Right ventricle myocardium superior (tissue), 1 donor: ENCODE data around the gene BBS2. TPM values are rescaled to one million over a fixed set of nuclear protein-coding genes. Genes with fewer than 3 reads are reported as not detected.

ENCODE experiments used
- ATAC-seq: fragments of 200-7000 bp; cut with Tn5 transposase; one replicate; pipeline ENCODE4 v1.9.1; 2020; ENCODE audit warnings: mild to moderate bottlenecking; ENCODE audit not compliant: poor library complexity
- DNase-seq: peaks from one replicate; pipeline ENCODE4 v3.0.0-alpha.2; 2020
- intact Hi-C: fragments of 100-400 bp; cut with DNase I; formaldehyde crosslinking; loops from one replicate; pipeline ENCODE4 v1.11.2; 2022
- total RNA-seq: library from RNA; stranded (reverse); fragmentation: NEBNext Ultra II Directional; extraction: Animal tissue kit (Norgen Biotek cat#: 25700); gene quantifications from one replicate; pipeline ENCODE4 v1.2.1, GENCODE V29; 2021
- donor health status: DM: no; HTN: yes; CAD: no; lungs with severe emphysema.

The BBS2 gene
- total RNA-seq, 1 donor from 2014 or later, result 39.0 TPM

DNA sequence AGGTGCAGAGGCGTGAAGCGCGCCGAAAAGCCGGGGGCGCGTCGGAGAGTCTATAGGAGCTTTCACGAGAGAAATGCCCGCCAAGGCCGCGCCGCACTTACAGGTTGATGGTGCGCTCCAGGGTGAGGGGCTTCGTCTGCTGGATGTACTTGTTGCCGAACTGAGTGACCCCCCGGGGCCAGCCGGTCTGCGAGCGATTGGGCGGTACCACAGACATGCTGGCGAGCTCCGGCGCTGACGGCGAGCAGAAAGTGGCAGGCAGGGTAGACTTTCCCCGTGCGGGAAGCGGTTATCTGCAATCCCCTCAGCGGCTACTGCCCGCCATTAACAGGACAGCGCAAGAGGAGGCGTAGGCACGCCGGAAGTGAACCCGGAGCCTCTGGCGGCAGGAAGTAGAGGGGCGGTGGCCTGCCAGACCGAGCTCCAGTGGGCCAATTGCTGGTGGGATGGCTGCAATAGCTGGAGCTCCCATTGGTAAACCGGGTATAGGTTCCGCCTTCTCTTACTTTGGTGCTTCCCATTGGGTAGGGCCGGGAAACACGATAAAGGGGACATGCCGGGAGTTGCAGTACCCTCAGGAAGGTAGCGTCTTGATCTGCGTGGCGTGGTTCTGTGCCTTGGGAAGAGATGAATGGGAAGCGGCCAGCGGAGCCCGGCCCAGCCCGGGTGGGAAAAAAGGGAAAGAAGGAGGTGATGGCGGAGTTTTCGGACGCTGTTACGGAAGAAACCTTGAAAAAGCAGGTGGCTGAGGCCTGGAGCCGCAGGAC lies 68.7 kb downstream of the BBS2 start, which contains the start of the genes NUDT21 and OGFOD1:
Gene NUDT21 (minus strand): TSS at position 347 of the 767 bp plus-strand sequence. CDS start 130 bp downstream, at position 217.
Gene OGFOD1 (plus strand): TSS at position 569 of the 767 bp plus-strand sequence. CDS start 59 bp downstream, at position 628.
- ATAC-seq, result peak; percentile 99
- intact Hi-C loops, result no loop called here
- DNase-seq, result peak; percentile 96

DNA sequence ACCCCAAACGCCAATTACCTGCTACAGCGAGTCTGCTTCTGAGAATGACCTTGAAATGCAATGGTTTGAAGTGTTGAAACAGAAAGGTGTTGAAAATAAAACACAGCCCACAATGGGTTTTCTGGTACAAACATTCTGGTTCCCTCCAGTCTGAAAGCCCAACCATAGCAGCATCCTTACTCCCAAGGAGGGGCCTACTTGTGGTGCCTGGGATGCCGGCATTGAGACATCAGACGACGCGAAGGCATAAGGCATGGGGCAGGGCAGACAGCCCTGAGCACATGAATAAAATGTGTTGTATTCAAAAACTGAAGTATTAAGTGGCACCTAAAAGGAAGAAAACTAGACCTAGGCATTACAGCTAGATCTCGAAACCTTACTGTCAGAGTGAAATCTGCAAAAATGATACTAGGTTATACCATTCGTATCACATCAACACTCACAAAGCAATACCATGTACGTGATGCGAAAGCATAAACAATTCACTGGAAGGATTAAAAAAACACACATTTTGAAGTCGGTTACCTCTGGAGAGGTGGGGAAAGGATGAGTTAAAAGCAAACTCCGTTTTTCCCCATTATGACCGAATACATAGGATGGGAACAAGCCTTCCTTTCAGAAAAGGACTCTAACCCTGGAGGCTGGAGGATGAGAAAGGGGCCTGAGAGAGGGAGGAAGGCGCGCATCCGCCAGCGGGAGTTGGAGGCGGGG lies 69.4 kb downstream of the BBS2 start:
- ATAC-seq (no peak), DNase-seq (no peak)
- intact Hi-C loops, result no loop called here

DNA sequence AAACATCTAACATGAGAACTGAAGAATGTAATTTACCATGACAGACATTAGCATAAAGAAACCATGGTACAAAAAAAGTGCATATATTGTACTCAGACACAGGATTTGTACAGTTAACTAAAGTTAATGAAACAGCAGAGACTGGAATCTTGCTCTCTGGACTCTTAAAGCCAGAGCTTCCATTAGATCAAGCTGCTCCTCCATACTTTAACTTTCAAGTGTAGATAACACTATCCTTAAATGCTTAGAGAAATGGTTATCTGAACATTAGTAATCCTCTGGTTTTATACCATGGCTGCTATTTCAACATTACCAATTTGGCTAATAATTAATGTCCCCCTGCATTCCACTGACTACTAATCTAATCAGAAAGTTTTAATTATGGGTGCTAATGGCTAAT lies 71.8 kb downstream of the BBS2 start:
- ATAC-seq (no peak), DNase-seq (no peak)
- intact Hi-C loops, result no loop called here

DNA sequence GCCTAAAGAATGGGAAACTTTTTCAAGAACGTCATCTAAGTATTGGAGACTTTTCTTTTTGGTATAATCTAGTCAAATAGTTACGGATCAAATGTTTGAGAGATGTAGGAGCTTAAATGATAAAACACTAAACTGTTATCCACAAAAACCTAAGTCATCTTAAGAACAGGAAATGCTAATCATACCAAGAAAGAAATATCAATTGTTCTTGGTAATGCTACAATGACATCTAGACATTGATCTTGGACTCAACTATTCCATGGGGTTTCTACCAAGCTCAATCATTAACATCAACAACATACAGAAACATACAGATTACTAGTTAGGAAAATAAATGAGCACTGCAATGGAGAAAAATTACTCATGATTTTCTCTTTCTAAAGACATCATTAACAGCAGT lies 72.5 kb downstream of the BBS2 start:
- ATAC-seq, result no peak
- no peak for DNase-seq
- intact Hi-C loops, result no loop called here

DNA sequence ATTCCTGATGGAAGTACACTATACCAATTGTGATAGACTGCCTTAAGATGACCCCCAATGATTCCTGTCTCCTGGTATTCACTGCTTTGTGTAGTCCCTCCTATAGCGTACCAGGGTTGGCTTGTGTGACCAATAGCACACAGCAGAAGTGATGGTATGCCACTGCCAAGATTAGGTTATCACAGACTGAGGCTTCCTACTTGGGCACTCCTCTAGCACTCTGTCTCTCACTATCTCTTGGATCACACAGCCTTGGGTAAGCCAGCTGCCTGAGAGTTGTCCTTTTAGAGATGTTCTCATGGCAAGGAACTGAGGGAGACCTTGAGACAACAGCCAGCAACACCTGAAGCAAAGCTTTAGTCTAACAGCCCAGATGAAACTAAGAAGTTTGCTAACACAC lies 81.8 kb downstream of the BBS2 start:
- intact Hi-C loops, result no loop called here
- DNase-seq (no peak), ATAC-seq (no peak)

DNA sequence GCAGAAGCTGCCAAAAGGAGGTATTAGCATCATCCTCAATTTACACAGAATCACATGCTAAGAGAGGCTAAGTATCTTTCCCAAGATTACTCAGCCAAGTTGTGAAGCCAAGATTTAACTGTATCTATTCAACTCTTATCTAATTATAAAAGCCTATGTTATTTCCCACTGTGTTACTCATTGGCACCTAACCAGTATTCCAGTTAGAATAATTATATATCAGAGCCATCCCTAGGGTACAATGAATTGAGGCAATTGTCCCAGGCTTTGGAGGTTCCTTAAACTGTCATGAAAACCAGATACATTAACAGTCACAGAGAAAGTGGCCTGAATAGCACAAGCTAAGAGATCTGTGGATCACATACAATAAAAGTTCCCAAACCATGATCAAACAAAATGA lies 83.6 kb downstream of the BBS2 start:
- ATAC-seq (no peak), DNase-seq (no peak)
- intact Hi-C loops, result no loop called here

Other genes starting within 250 kb of the BBS2 start
- 63.0 TPM for gene AMFR, start 94.5 kb downstream of the BBS2 start, total RNA-seq
- 56.2 TPM for gene NUDT21, start 68.7 kb downstream of the BBS2 start, total RNA-seq
- gene OGFOD1, start 68.5 kb downstream of the BBS2 start, total RNA-seq, result 25.7 TPM
- gene MT4, start 45.0 kb upstream of the BBS2 start, total RNA-seq, result not detected
- gene MT3, start 69.5 kb upstream of the BBS2 start, total RNA-seq, result 3.5 TPM
- gene MT2A, start 88.6 kb upstream of the BBS2 start, total RNA-seq, result 87.9 TPM
- gene MT1E, start 105.8 kb upstream of the BBS2 start, total RNA-seq, result 109 TPM
- gene MT1M, start 112.6 kb upstream of the BBS2 start, total RNA-seq, result 5.4 TPM
- 2.3 TPM for gene MT1A, start 118.6 kb upstream of the BBS2 start, total RNA-seq
- gene MT1B, start 131.9 kb upstream of the BBS2 start, total RNA-seq, result not detected
- 2.1 TPM for gene MT1F, start 137.9 kb upstream of the BBS2 start, total RNA-seq
- 1.3 TPM for gene MT1G, start 148.0 kb upstream of the BBS2 start, total RNA-seq
- gene MT1H, start 149.8 kb upstream of the BBS2 start, total RNA-seq, result not detected
- gene MT1X, start 162.4 kb upstream of the BBS2 start, total RNA-seq, result 105 TPM
- gene NUP93, start 210.1 kb upstream of the BBS2 start, total RNA-seq, result 20.6 TPM